Measurements from ENCODE around the gene PABPC1L.

The PABPC1L gene

GRCh38 chr20:44942264-44942973 is 32.6 kb downstream of the PABPC1L start:
- DNase-seq (ENCODE audit: extremely low read depth in 1 of 2, low read depth in 1 of 2), result no peak

GRCh38 chr20:44943828-44944227 is 34.0 kb downstream of the PABPC1L start:
- DNase-seq (ENCODE audit: extremely low read depth in 1 of 2, low read depth in 1 of 2), result no peak

GRCh38 chr20:44945261-44945660 is 35.4 kb downstream of the PABPC1L start:
- DNase-seq (ENCODE audit: extremely low read depth in 1 of 2, low read depth in 1 of 2), result no peak

GRCh38 chr20:44946271-44946852 is 36.5 kb downstream of the PABPC1L start:
- no peak for DNase-seq (ENCODE audit: extremely low read depth in 1 of 2, low read depth in 1 of 2)

- DNase-seq (ENCODE audit: extremely low read depth in 1 of 2, low read depth in 1 of 2), result no peak
Observed at GRCh38 chr20:44948107-44948506, 38.2 kb downstream of the PABPC1L start.

- no peak for DNase-seq (ENCODE audit: extremely low read depth in 1 of 2, low read depth in 1 of 2)
Observed at GRCh38 chr20:44948513-44948912, 38.7 kb downstream of the PABPC1L start.

GRCh38 chr20:44950368-44950767 is 40.5 kb downstream of the PABPC1L start:
- no peak for DNase-seq (ENCODE audit: extremely low read depth in 1 of 2, low read depth in 1 of 2)

- no peak for DNase-seq (ENCODE audit: extremely low read depth in 1 of 2, low read depth in 1 of 2)
Observed at GRCh38 chr20:44952731-44953130, 42.9 kb downstream of the PABPC1L start.

- no peak for DNase-seq (ENCODE audit: extremely low read depth in 1 of 2, low read depth in 1 of 2)
Observed at GRCh38 chr20:44954211-44954610, 44.4 kb downstream of the PABPC1L start.

GRCh38 chr20:44955270-44955669 is 45.4 kb downstream of the PABPC1L start:
- no peak for DNase-seq (ENCODE audit: extremely low read depth in 1 of 2, low read depth in 1 of 2)

- no peak for DNase-seq (ENCODE audit: extremely low read depth in 1 of 2, low read depth in 1 of 2)
Observed at GRCh38 chr20:44956410-44956809, 46.5 kb downstream of the PABPC1L start.

GRCh38 chr20:44958276-44958675 is 48.4 kb downstream of the PABPC1L start:
- DNase-seq (ENCODE audit: extremely low read depth in 1 of 2, low read depth in 1 of 2), result no peak

GRCh38 chr20:44959082-44959637 is 49.3 kb downstream of the PABPC1L start:
- DNase-seq (ENCODE audit: extremely low read depth in 1 of 2, low read depth in 1 of 2), result no peak

- DNase-seq (ENCODE audit: extremely low read depth in 1 of 2, low read depth in 1 of 2), result peak in 1 of 2 donors; percentile 26
Observed at GRCh38 chr20:44959638-44960102, 49.8 kb downstream of the PABPC1L start.

- DNase-seq (ENCODE audit: extremely low read depth in 1 of 2, low read depth in 1 of 2), result peak; percentile 80 to 93
Observed at GRCh38 chr20:44960103-44960852, 50.4 kb downstream of the PABPC1L start, which contains the start of gene TOMM34. TOMM34 (minus strand) TSS chr20:44960397; CDS start chr20:44960333, 64 bp downstream.

GRCh38 chr20:44961011-44961869 is 51.4 kb downstream of the PABPC1L start:
- DNase-seq (ENCODE audit: extremely low read depth in 1 of 2, low read depth in 1 of 2), result no peak

- no peak for DNase-seq (ENCODE audit: extremely low read depth in 1 of 2, low read depth in 1 of 2)
Observed at GRCh38 chr20:44961870-44962267, 52.0 kb downstream of the PABPC1L start.

GRCh38 chr20:44962483-44962882 is 52.6 kb downstream of the PABPC1L start:
- DNase-seq (ENCODE audit: extremely low read depth in 1 of 2, low read depth in 1 of 2), result no peak

GRCh38 chr20:44963325-44964215 is 53.7 kb downstream of the PABPC1L start:
- no peak for DNase-seq (ENCODE audit: extremely low read depth in 1 of 2, low read depth in 1 of 2)
